ENCODE measurements around the gene PPM1B. TPM values are rescaled to one million over a fixed set of nuclear protein-coding genes. Genes with fewer than 3 reads are reported as not detected.

The PPM1B gene
- total and polyA plus RNA-seq, 2 of the 8 experiments (the other 6 are each of a cell fraction or from before 2014, with no cell fraction given), result 43.6 to 126 TPM

Small RNA genes within 50 kb of the gene (small RNA-seq; reads per million reads assigned to genes)
- gene RNU6-566P (ENCODE audit: insufficient read depth), result not detected

Other genes starting within 250 kb of the PPM1B start
- 156 and 167 TPM in 2 replicates for gene LRPPRC, start 172.9 kb upstream of the PPM1B start, total RNA-seq (2021; fragmentation: NEBNext Ultra II Directional; extraction: Animal tissue kit (Norgen Biotek cat#: 25700))
- 43.4 and 43.8 TPM in 2 replicates for gene LRPPRC, start 172.9 kb upstream of the PPM1B start, polyA plus RNA-seq (2011; rRNA removed)
- gene SLC3A1, start 106.6 kb downstream of the PPM1B start, total RNA-seq (2021; fragmentation: NEBNext Ultra II Directional; extraction: Animal tissue kit (Norgen Biotek cat#: 25700)), result not detected in 2 replicates
- not detected in 2 replicates for gene SLC3A1, start 106.6 kb downstream of the PPM1B start, polyA plus RNA-seq (2011; rRNA removed)
- gene PREPL, start 192.6 kb downstream of the PPM1B start, total RNA-seq (2021; fragmentation: NEBNext Ultra II Directional; extraction: Animal tissue kit (Norgen Biotek cat#: 25700)), result 38.9 and 40.5 TPM in 2 replicates
- 9.2 and 13.6 TPM in 2 replicates for gene PREPL, start 192.6 kb downstream of the PPM1B start, polyA plus RNA-seq (2011; rRNA removed)
- gene CAMKMT, start 193.1 kb downstream of the PPM1B start, total RNA-seq (2021; fragmentation: NEBNext Ultra II Directional; extraction: Animal tissue kit (Norgen Biotek cat#: 25700)), result 18.6 and 22.4 TPM in 2 replicates
- 14.7 TPM in 2 replicates for gene CAMKMT, start 193.1 kb downstream of the PPM1B start, polyA plus RNA-seq (2011; rRNA removed)